Endothelial cell of umbilical vein (primary cell): ENCODE results near the gene SLC17A2. TPM values are rescaled to one million over a fixed set of nuclear protein-coding genes. Genes with fewer than 3 reads are reported as not detected.

Experiments
- BruUV-seq: library from RNA; stranded (reverse); fragments of 400-500 nt; replicated peaks from 2 replicates; lab custom pipeline; 2021; lab: Mats Ljungman, UMichigan
- CTCF ChIA-PET: fragments of 300-600, 350-600 bp; sonication (Branson Sonifier 250); formaldehyde crosslinking; loops from one replicate; lab custom pipeline; 2021; ENCODE audit warnings: antibody characterized with exemption, inconsistent platforms; lab: Charles Lee
- POLR2A ChIA-PET: fragments of 300-600, 350-600 bp; sonication (Branson Sonifier 250); formaldehyde crosslinking; loops from one replicate; lab custom pipeline; 2021; ENCODE audit warnings: antibody characterized with exemption, inconsistent platforms; lab: Charles Lee
- DNase-seq: peaks from one replicate; pipeline ENCODE4 v3.0.0-alpha.2; 2011; ENCODE audit warnings: low read depth, low spot score
- FAIRE-seq: peaks from 2 replicates; lab custom pipeline; 2011; peaks lifted over from hg19 to GRCh38; lab: Jason Lieb, UNC
- H2AFZ ChIP-seq: 2 replicates; pipeline ENCODE4 v1.6.0; 2012; ENCODE audit warnings: low read depth, low read length, control low read depth, inconsistent platforms
- H3K27ac ChIP-seq: 2 replicates; pipeline ENCODE4 v1.5.1; 2011; ENCODE audit warnings: low read depth, mild to moderate bottlenecking, control low read depth, low read length, moderate library complexity; ENCODE audit not compliant: insufficient read depth
- H3K27me3 ChIP-seq, 2 experiments: 2 replicates each; pipeline versions ENCODE4 v1.6.0 to v1.6.1; 2011; ENCODE audit warnings: low read length in 2 of 2, mixed read lengths in 1 of 2; ENCODE audit not compliant: control insufficient read depth in 2 of 2, insufficient read depth in 2 of 2
- H3K36me3 ChIP-seq, 2 experiments: 2 replicates in 1 of 2; 3 replicates in 1 of 2; pipeline ENCODE4 v1.5.1; 2011; ENCODE audit warnings: low read length in 2 of 2, mild to moderate bottlenecking in 1 of 2, moderate library complexity in 1 of 2; ENCODE audit not compliant: control insufficient read depth in 2 of 2, insufficient read depth in 2 of 2; ENCODE audit errors: extremely low read depth in 1 of 2
- H3K4me1 ChIP-seq: 3 replicates; pipeline ENCODE4 v1.5.1; 2011; ENCODE audit warnings: mild to moderate bottlenecking, low read length; ENCODE audit not compliant: control insufficient read depth, insufficient read depth; ENCODE audit errors: extremely low read depth
- H3K4me2 ChIP-seq: 2 replicates; pipeline ENCODE4 v1.6.1; 2011; ENCODE audit warnings: low read length, control low read depth, mixed read lengths; ENCODE audit not compliant: insufficient read depth
- H3K4me3 ChIP-seq, 3 experiments: fragments of 200-600 bp in 1 of 3; sonication (generic), shearing (Covaris generic) in 1 of 3; replicated peaks in 1 of 3; 2 replicates each; pipeline ENCODE4 v1.5.1; 2011 to 2016; ENCODE audit warnings: control low read depth in 3 of 3, low read length in 3 of 3, mild to moderate bottlenecking in 2 of 3, inconsistent platforms in 1 of 3, low read depth in 1 of 3, moderate library complexity in 1 of 3; ENCODE audit not compliant: insufficient read depth in 1 of 3
- H3K79me2 ChIP-seq: 2 replicates; pipeline ENCODE4 v1.6.0; 2012; ENCODE audit warnings: low read length, inconsistent platforms; ENCODE audit not compliant: control insufficient read depth, insufficient read depth
- H3K9ac ChIP-seq: replicated peaks from 2 replicates; pipeline ENCODE3; 2011; ENCODE audit warnings: low read length, control low read depth; ENCODE audit not compliant: insufficient read depth; ENCODE audit errors: extremely low read depth
- H3K9me1 ChIP-seq: replicated peaks from 3 replicates; pipeline ENCODE4 v1.6.0; 2011; ENCODE audit warnings: mild to moderate bottlenecking, low read length; ENCODE audit not compliant: control insufficient read depth, insufficient read depth; ENCODE audit errors: extremely low read depth
- H3K9me3 ChIP-seq: replicated peaks from 2 replicates; pipeline ENCODE4 v1.5.1; 2012; ENCODE audit warnings: low read length, inconsistent platforms; ENCODE audit not compliant: control insufficient read depth, insufficient read depth
- H4K20me1 ChIP-seq: replicated peaks from 2 replicates; pipeline ENCODE3; 2011; ENCODE audit warnings: mild to moderate bottlenecking, low read length; ENCODE audit not compliant: control insufficient read depth, insufficient read depth; ENCODE audit errors: extremely low read depth
- EZH2 ChIP-seq: IDR thresholded peaks from 2 replicates; pipeline ENCODE4 v1.6.1; 2012; ENCODE audit warnings: borderline replicate concordance, low read depth, mild to moderate bottlenecking, moderate library complexity, low read length, inconsistent platforms; ENCODE audit not compliant: severe bottlenecking
- FOS ChIP-seq: IDR thresholded peaks from 2 replicates; pipeline ENCODE4 v1.6.1; 2011; ENCODE audit warnings: mild to moderate bottlenecking, low read length, moderate library complexity, borderline replicate concordance; ENCODE audit not compliant: insufficient read depth
- GATA2 ChIP-seq: IDR thresholded peaks from 2 replicates; pipeline ENCODE4 v1.7.0; 2011; ENCODE audit warnings: low read depth, mild to moderate bottlenecking, moderate library complexity, mixed read lengths, low read length; ENCODE audit not compliant: insufficient read length, insufficient read depth
- JUN ChIP-seq: IDR thresholded peaks from 2 replicates; pipeline ENCODE4 v1.6.1; 2011; ENCODE audit warnings: borderline replicate concordance, low read depth; ENCODE audit not compliant: insufficient read length, insufficient read depth
- MAX ChIP-seq: IDR thresholded peaks from 2 replicates; pipeline ENCODE4 v1.6.1; 2011; ENCODE audit not compliant: insufficient read depth, insufficient read length
- MYC ChIP-seq: IDR thresholded peaks from one replicate; pipeline ENCODE4 v1.6.1; 2011; ENCODE audit warnings: mild to moderate bottlenecking, low read depth, low read length
- POLR2A ChIP-seq: IDR thresholded peaks from 2 replicates; pipeline ENCODE4 v1.6.1; 2012; ENCODE audit warnings: low read depth, mild to moderate bottlenecking, control low read depth, low read length
- POLR2AphosphoS5 ChIP-seq: IDR thresholded peaks from 2 replicates; pipeline ENCODE4 v1.6.1; 2012; ENCODE audit warnings: low read depth, mild to moderate bottlenecking, control low read depth, low read length, moderate library complexity; ENCODE audit not compliant: insufficient read depth
- dilution Hi-C: fragments of 300-500 bp; cut with MboI; formaldehyde crosslinking; loops from one replicate; pipeline ENCODE4 v1.15.0; 2019; ENCODE audit warnings: low sequenced_read_pairs; ENCODE audit not compliant: extremely low pct_ligation_motif_present
- intact Hi-C: fragments of 100-400 bp; cut with micrococcal nuclease; formaldehyde crosslinking; loops from one replicate; pipeline ENCODE4 v1.10.0; 2022
- polyA plus RNA-seq, 4 experiments: library from polyadenylated mRNA; depleted of rRNA in 3 of 4; stranded (reverse) in 3 of 4; unstranded in 1 of 4; fragments of >200 nt; gene quantifications; 2 replicates each; pipeline versions ENCODE4 v1.2.1 to v1.2.3, GENCODE V29; 2011 to 2012; ENCODE audit warnings: missing spikeins in 1 of 4
- total RNA-seq: library from RNA; stranded (reverse); gene quantifications from 2 replicates; pipeline ENCODE4 v1.2.3, GENCODE V29; 2021
- TF ChIP-seq, protein P1 (sequence below), 2 donors: IDR thresholded peaks; 1 replicate in 1 of 2; 2 replicates in 1 of 2; pipeline ENCODE4 v1.5.1; 2011; ENCODE audit warnings: low read length in 2 of 2, mild to moderate bottlenecking in 2 of 2, moderate library complexity in 2 of 2, control low read depth in 1 of 2, inconsistent platforms in 1 of 2, low read depth in 1 of 2; ENCODE audit not compliant: insufficient read depth in 1 of 2; ENCODE audit errors: extremely low read depth in 1 of 2

SLC17A2 gene
- total and polyA plus RNA-seq, 2 donors (not counting 3 experiments of a cell fraction or from before 2014, with no cell fraction given), result not detected

DNA sequence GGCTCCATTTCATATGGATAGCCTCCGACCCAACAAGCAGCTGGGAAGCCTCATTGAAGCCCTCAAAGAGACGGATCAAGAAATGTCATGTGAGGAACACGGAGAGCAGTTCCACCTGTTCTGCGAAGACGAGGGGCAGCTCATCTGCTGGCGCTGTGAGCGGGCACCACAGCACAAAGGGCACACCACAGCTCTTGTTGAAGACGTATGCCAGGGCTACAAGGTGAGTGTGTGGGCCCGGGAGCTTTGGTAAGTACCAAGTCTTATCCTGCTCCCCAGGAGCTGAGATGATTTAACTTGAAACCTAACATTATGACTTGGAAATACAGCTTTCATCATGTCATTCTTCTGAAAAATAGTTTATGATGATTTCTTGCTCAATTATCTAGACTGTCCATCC is 36.2 kb upstream of the SLC17A2 start:
- POLR2A ChIA-PET, result no interaction called here
- dilution Hi-C loops, result no loop called here
- peaks cover 39% of the 10 kb centered on the region for H3K79me2 ChIP-seq
- BruUV-seq, result no TSS peak
- H3K4me1 ChIP-seq, result peaks cover 43% of the 10 kb centered on the region
- H3K36me3 ChIP-seq, result peaks cover 10 to 24% of the 10 kb centered on the region in 2 experiments
- no peak overlapping the region for H3K27ac ChIP-seq
- H4K20me1 ChIP-seq, result no peaks in the 10 kb centered on the region
- H3K9me1 ChIP-seq, result no peaks in the 10 kb centered on the region
- no peaks in the 10 kb centered on the region for H3K27me3 ChIP-seq
- TF ChIP-seq FOS, result no peak
- TF ChIP-seq MAX, result no peak
- TF ChIP-seq JUN, result no peak
- no peak for TF ChIP-seq EZH2
- TF ChIP-seq POLR2AphosphoS5, result no peak
- TF ChIP-seq, protein P1, sequence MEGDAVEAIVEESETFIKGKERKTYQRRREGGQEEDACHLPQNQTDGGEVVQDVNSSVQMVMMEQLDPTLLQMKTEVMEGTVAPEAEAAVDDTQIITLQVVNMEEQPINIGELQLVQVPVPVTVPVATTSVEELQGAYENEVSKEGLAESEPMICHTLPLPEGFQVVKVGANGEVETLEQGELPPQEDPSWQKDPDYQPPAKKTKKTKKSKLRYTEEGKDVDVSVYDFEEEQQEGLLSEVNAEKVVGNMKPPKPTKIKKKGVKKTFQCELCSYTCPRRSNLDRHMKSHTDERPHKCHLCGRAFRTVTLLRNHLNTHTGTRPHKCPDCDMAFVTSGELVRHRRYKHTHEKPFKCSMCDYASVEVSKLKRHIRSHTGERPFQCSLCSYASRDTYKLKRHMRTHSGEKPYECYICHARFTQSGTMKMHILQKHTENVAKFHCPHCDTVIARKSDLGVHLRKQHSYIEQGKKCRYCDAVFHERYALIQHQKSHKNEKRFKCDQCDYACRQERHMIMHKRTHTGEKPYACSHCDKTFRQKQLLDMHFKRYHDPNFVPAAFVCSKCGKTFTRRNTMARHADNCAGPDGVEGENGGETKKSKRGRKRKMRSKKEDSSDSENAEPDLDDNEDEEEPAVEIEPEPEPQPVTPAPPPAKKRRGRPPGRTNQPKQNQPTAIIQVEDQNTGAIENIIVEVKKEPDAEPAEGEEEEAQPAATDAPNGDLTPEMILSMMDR (IDR thresholded peaks at IDR 0.05; ENCODE audit: extremely low read depth in 1 of 2, insufficient read depth in 1 of 2, low read depth in 1 of 2, low read length in 2 of 2), result no peak
- no peak for TF ChIP-seq POLR2A
- no peak for TF ChIP-seq GATA2
- no peak for TF ChIP-seq MYC
- H2AFZ ChIP-seq, result no peak overlapping the region
- no peak overlapping the region for H3K4me2 ChIP-seq
- intact Hi-C loops, result no loop called here
- FAIRE-seq, result no peak
- no peak for DNase-seq
- H3K9me3 ChIP-seq, result no peaks in the 10 kb centered on the region
- H3K9ac ChIP-seq, result no peak overlapping the region
- CTCF ChIA-PET, result no interaction called here
- no peak overlapping the region for H3K4me3 ChIP-seq
